HepG2 (cell line): Measurements from ENCODE around the gene TRPT1. TPM values are rescaled to one million over a fixed set of nuclear protein-coding genes. Genes with fewer than 3 reads are reported as not detected.

ENCODE experiments used
- BRF2 ChIP-seq: sonication (generic); formaldehyde crosslinking; IDR thresholded peaks from 2 replicates; pipeline ENCODE4 v1.8.1; 2022; ENCODE audit warnings: mild to moderate bottlenecking, missing genetic modification reagents
- CSRNP1 ChIP-seq: sonication (generic); formaldehyde crosslinking; IDR thresholded peaks from 2 replicates; pipeline ENCODE4 v1.8.1; 2023; ENCODE audit warnings: mild to moderate bottlenecking, missing genetic modification reagents
- JDP2 ChIP-seq: sonication (generic); formaldehyde crosslinking; IDR thresholded peaks from 2 replicates; pipeline ENCODE4 v1.8.1; 2022; ENCODE audit warnings: missing genetic modification reagents, borderline replicate concordance
- KDM5B ChIP-seq: sonication (generic); formaldehyde crosslinking; IDR thresholded peaks from 2 replicates; pipeline ENCODE4 v1.4.0; 2020; ENCODE audit warnings: missing genetic modification reagents, mild to moderate bottlenecking, borderline replicate concordance
- MATR3 ChIP-seq: sonication (generic); formaldehyde crosslinking; IDR thresholded peaks from 2 replicates; pipeline ENCODE4 v1.4.0; 2020; ENCODE audit warnings: missing genetic modification reagents
- MIXL1 ChIP-seq: IDR thresholded peaks from 2 replicates; pipeline ENCODE4 v1.6.1; 2016
- NCOA2 ChIP-seq: sonication (generic); formaldehyde crosslinking; IDR thresholded peaks from 2 replicates; pipeline ENCODE4 v1.8.0; 2022; ENCODE audit warnings: inconsistent platforms
- TAF15 ChIP-seq: fragments of 200-400 bp; formaldehyde crosslinking; IDR thresholded peaks from one replicate; pipeline ENCODE4 v1.6.1; 2018; ENCODE audit warnings: mild to moderate bottlenecking, low read depth, low read length; ENCODE audit not compliant: poor library complexity, severe bottlenecking
- TEAD3 ChIP-seq: optimal IDR thresholded peaks from 2 replicates; pipeline ENCODE3; 2016; ENCODE audit warnings: borderline replicate concordance
- THAP7 ChIP-seq: sonication (generic); formaldehyde crosslinking; IDR thresholded peaks from 2 replicates; pipeline ENCODE4 v1.8.1; 2023; ENCODE audit warnings: mild to moderate bottlenecking, missing genetic modification reagents
- ZBTB20 ChIP-seq: sonication (generic); formaldehyde crosslinking; IDR thresholded peaks from 2 replicates; pipeline ENCODE4 v1.8.1; 2023; ENCODE audit warnings: missing genetic modification reagents, low read depth, mild to moderate bottlenecking, borderline replicate concordance
- ZBTB21 ChIP-seq: sonication (generic); formaldehyde crosslinking; IDR thresholded peaks from 2 replicates; pipeline ENCODE4 v1.4.0; 2020; ENCODE audit warnings: missing genetic modification reagents
- ZBTB4 ChIP-seq: sonication (generic); formaldehyde crosslinking; IDR thresholded peaks from 2 replicates; pipeline ENCODE4 v1.4.0; 2020; ENCODE audit warnings: missing genetic modification reagents, mild to moderate bottlenecking, borderline replicate concordance
- ZBTB43 ChIP-seq: sonication (generic); formaldehyde crosslinking; conservative IDR thresholded peaks from 2 replicates; pipeline ENCODE4 v1.4.0; 2020; ENCODE audit warnings: missing genetic modification reagents
- ZFP62 ChIP-seq: sonication (generic); formaldehyde crosslinking; IDR thresholded peaks from 2 replicates; pipeline ENCODE4 v1.4.0; 2020; ENCODE audit warnings: missing genetic modification reagents
- ZNF180 ChIP-seq: sonication (generic); formaldehyde crosslinking; IDR thresholded peaks from 2 replicates; pipeline ENCODE4 v1.4.0; 2020; ENCODE audit warnings: low read depth, missing genetic modification reagents, borderline replicate concordance
- ZNF275 ChIP-seq: sonication (generic); formaldehyde crosslinking; IDR thresholded peaks from 2 replicates; pipeline ENCODE4 v1.8.0; 2022; ENCODE audit warnings: missing genetic modification reagents, mild to moderate bottlenecking, inconsistent platforms, borderline replicate concordance
- ZNF30 ChIP-seq: sonication (generic); formaldehyde crosslinking; IDR thresholded peaks from 2 replicates; pipeline ENCODE4 v1.5.0; 2020; ENCODE audit warnings: mild to moderate bottlenecking, missing genetic modification reagents
- ZSCAN20 ChIP-seq: sonication (generic); formaldehyde crosslinking; IDR thresholded peaks from 2 replicates; pipeline ENCODE4 v1.4.0; 2020; ENCODE audit warnings: missing genetic modification reagents, mild to moderate bottlenecking, borderline replicate concordance
- polyA plus RNA-seq, 8 experiments: library from polyadenylated mRNA; depleted of rRNA in 3 of 8; stranded (reverse) in 7 of 8; unstranded in 1 of 8; fragments of >200 nt; fragmentation: Illumina TruSeq in 4 of 8; extraction: Trizol in 4 of 8; gene quantifications; 2 replicates each; pipeline versions ENCODE4 v1.2.1 to v1.2.3, GENCODE V29; 2011 to 2016; ENCODE audit warnings: low read depth in 4 of 8, missing spikeins in 1 of 8, mixed read lengths in 1 of 8; ENCODE audit not compliant: insufficient read depth in 1 of 8
- total RNA-seq, 5 experiments: library from RNA; depleted of rRNA; stranded (reverse); fragments of >200 nt; fragmentation: Illumina TruSeq; extraction: Trizol; gene quantifications; 2 replicates each; pipeline ENCODE4 v1.2.3, GENCODE V29; 2016; ENCODE audit warnings: low read depth in 1 of 5

The TRPT1 gene
- total and polyA plus RNA-seq, 2 of the 13 experiments (the other 11 are each of a cell fraction or from before 2014, with no cell fraction given), result 24.8 to 40.7 TPM

- TF ChIP-seq KDM5B (CRISPR knock-in tag), result 0 out of 2 replicates have a peak, but pooled peaks have one; percentile 4
- no peak for TF ChIP-seq ZNF180
- no peak for TF ChIP-seq MIXL1
- no peak for TF ChIP-seq BRF2 (CRISPR knock-in tag)
- no peak for TF ChIP-seq ZNF275 (CRISPR knock-in tag)
- no peak for TF ChIP-seq ZBTB4 (CRISPR knock-in tag)
- TF ChIP-seq ZBTB20 (CRISPR knock-in tag), result no peak; the same call in 1 of the 2 replicates
- no peak; the same call in 1 of the 2 replicates for TF ChIP-seq CSRNP1
- TF ChIP-seq ZNF30 (CRISPR knock-in tag), result no peak
- peak; percentile 26 for TF ChIP-seq TAF15
- TF ChIP-seq MATR3 (CRISPR knock-in tag), result no peak
- no peak for TF ChIP-seq NCOA2 (CRISPR knock-in tag)
- no peak for TF ChIP-seq ZSCAN20
- no peak for TF ChIP-seq TEAD3 (CRISPR knock-in tag)
- 0 out of 2 replicates have a peak, but pooled peaks have one; percentile 73 for TF ChIP-seq THAP7 (CRISPR knock-in tag)
- TF ChIP-seq ZBTB21 (CRISPR knock-in tag), result no peak
- TF ChIP-seq ZBTB43 (CRISPR knock-in tag), result no peak; the same call in 1 of the 2 replicates
- no peak for TF ChIP-seq ZFP62 (CRISPR knock-in tag)
- TF ChIP-seq JDP2 (CRISPR knock-in tag), result no peak
Measured at GRCh38 chr11:64241491-64242374, 15.7 kb upstream of the TRPT1 start (continued).
